ENCODE measurements around the gene OSBPL2. TPM values are rescaled to one million over a fixed set of nuclear protein-coding genes. Genes with fewer than 3 reads are reported as not detected.

Gene OSBPL2
- total RNA-seq, 1 donor from 2014 or later = 39.0 TPM

DNA sequence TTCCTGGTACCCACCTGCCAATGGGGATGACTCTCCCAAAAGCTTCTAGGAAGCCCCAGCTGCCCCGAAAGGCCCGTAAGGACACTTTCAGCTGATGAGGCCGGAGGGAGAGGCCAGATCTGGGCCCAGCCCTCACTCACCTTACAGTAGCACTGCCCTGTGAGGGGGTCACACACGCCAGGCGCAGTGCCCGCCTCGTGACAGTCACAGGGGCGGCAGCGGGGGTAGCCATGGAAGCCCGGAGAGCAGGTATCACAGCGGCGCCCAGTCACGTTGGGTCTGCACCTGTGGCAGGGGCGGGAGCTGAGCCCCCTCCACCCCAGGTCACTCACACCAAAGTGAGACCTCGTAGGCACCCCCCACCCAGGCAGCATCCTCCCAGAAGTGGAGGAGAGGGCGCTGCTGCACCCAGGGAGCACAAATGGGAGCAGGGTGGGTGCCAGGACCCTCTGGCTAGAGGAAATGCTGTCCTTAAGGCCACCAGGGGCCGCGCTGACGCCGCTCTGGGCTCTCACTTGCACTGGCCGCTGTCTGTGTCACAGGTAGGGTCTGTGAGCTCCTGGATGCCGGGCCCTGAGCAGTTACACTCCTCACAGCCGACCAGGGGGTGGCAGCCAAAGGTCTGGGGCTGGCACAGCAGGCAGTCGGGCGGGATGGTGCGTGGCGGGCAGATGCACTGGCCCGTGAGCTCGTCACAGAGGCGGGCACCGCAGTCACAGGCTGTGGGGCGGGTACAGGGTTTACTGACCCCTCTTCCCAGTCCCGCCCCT lies 89.6 kb downstream of the OSBPL2 start:
- DNase-seq = no peak

- DNase-seq = no peak
Observed at GRCh38 chr20:62328684-62329388, 90.5 kb downstream of the OSBPL2 start.

DNA sequence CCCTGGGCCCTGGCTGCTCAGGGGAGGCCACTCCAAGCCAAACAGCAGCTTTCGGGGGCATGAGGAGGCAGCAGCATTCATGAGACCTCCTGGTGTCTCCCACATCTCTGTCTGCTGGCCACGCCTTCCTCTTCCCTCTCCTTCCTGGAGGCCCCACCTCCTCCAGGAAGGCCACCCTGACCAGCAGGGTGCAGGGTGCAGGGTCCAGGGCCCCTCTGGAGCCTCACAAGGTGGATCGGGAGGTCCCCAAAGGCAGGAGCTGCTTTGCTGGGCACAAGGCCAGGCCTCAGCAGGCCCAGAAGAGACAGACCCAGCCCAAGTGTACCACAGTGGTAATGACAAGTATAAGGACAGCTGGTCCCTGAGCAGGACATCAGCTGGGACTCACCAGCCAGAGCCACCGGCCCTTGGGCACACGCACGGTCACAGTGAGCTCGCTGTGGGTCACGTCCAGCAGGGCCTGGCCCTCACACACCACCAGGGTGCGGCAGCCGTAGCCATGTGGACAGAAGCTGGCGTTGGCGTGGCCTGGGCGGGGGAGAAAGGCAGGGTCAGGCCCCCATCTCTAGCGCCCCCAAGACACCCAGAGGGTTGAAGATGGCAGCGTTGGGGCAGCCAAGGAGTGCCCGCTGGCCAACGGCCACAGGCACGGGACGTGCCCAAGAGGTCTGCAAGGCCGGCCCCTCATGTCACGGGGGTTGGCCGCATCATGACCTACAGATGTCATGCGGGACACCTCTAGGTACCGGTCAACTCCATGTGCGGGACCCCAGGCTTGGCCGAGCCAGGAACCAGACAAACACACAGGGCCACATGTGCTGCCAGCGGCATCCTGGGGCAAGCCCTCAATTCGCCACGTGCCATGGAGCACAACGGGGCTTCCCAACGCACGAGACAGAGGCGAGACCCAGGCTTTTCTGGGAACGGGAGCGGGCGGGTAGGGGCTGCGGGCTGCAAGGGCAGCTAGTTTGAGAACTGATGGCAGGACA lies 91.4 kb downstream of the OSBPL2 start:
- no peak for DNase-seq

DNA sequence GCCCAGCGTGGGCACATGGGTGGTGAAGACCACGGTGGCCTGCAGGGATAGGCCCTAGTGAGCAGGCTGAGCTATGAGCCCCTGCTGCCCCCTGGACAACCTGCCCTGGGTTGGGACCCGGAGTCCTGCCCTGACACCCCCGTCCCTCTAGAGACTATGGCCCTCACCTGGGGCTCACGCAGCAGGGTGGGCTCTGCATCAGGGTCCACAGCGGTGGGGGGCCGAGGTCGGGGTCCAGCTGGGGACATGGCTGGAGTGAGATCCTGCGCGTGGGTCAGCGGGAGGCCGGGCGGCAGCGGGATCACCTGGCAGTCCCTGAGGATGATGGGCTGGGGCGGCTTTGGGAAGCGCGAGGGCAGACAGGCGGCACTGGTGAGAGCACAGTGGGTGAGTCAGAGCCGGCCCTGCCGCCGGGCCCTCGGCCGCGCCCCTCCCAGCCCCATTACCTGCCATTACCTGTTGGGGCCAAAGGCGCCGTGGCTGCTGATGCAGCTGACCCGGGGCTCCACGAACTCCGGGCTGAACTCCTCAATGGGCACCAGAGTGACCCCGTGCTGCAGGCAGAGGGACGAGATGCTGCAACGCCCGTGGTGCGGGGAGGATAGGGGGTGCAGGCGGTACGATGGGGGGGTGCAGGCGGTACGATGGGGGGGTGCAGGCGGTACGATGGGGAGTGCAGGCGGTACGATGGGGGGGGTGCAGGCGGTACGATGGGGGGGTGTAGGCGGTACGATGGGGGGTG lies 92.4 kb downstream of the OSBPL2 start:
- no peak for DNase-seq

DNA sequence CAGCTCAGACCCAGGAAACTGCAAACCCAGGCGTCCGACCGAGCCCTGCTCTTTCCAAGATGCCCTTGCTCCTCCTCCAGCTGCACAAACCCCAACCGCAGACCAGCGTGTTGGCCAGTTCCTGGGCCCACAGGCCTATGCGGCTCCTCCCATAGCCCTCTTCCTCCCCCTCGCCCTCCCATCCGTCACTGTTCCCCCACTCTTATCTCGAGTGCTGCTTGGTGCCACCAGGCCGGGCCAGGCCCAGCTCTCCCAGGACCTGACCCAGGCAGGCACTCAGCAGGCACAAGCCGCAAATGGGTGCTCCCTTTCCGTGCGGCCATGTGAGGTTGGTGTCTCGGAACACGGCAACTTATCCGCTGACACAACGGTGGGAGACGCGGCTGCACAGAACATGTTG lies 93.0 kb downstream of the OSBPL2 start:
- no peak for DNase-seq

DNA sequence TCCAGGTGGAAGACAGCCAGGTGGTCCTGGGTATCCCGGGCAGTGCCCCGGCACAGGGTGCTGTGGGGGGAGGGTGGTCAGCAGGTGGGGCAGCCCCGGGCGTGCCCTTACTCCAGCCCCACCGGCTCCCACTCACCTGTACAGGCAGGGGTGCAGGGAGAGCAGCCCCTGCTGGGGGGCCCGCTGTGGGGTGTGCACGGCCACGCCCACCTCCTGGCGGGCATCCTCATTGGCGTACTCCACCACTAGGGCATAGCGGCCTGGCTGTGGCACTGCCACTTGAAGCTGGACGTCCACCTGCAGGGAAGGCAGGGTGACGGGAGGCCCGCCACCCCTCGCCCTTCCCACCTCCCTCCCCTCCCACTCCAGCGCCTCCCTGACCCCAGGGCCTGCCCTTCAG lies 94.1 kb downstream of the OSBPL2 start:
- DNase-seq = no peak

DNA sequence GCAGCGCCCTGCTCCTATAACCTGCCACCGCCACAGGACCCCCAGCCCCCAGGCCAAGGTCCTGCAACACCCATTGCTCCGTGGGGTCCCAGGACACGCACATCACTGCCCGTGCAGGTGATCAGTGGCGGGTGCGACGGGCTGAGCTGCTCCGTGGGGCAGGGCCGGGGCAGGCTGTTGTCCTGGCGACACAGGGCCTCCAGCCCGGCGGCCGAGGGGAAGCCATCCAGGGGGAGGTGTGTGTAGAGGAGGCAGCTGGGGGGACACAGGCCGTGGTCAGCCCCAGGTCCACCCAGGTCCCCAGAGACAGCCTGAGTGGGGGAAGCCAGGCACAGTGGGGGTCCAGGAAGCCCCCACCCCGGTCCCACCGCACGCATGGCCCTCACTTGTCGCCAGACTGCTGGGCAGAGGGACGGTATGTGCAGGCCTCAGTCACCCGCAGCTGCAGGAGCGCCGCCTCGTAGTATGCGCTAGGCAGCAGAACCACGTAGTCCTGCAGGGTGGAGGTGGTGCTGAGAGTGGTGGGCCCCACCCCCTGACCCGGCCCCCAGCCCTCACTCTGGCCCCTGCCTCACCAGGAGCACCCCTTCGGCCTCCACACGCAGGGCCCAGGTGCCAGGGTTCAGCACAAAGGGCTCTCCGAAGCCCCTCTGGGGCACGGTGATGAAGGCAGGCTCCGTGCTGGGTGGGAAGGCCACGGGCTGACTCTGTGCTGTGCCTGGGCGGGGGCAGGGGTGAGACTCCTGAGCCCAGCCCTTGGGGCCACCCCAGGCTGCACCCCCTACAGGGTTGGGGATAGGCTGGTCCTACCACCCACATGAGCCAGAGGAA lies 94.9 kb downstream of the OSBPL2 start:
- DNase-seq = no peak

DNA sequence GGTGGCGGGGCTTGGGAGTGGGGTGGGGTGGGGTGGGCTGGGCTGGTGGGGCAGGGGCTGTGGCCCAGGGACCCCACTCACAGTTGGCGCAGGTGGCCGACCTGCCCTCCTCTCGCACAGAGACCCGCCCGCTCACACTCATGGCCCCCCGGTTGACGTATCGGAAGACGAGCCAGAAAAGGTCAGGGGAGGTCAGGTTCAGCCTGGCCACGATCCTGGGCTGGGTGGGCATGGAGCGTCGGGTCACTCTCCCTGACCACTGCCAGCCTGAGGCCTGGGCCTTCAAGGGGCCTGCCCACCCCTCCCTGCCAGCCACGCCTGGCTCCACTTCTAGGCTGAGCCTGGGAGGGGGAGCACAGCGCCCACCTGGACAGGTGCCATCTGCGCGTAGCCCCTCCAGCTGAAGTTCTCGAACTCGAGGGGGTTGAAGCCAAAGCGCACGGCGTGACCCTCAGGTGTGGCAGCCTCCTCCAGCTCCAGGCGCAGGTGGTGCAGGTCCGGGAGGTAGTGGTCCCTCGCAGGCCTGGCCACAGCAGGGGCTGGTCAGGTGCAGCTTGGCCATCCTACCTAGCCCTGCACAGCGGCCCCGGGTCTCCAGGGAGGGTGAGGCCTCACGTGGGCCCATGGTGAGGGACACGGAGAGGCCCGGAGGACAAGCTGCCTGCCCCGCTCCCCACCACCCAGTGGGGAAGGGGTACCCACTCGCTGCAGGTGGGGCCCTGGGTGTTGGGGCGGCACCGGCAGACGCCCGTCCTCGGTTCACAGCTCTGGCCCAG lies 95.7 kb downstream of the OSBPL2 start:
- DNase-seq = no peak

DNA sequence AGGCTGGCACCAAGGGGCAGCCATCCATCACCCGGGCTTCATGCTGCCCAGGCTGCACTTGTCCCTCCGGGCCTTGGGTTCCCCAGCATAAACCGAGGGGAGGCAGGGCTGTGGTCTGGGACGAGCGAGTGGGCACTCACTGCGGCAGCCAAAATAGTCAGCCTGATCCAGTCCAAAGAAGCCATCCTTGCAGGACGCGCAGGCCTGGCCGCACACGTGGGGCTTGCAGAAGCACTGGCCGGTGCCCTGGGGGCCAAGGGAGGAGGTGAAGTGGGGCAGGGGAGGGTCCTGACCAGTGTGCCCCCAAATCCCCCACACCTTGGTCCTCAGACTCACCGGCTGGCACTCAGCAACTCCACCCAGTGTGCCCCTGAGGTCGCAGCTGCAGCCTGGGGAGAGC lies 96.6 kb downstream of the OSBPL2 start:
- no peak for DNase-seq

- no peak for DNase-seq
Observed at GRCh38 chr20:62335532-62335931, 97.2 kb downstream of the OSBPL2 start.

DNA sequence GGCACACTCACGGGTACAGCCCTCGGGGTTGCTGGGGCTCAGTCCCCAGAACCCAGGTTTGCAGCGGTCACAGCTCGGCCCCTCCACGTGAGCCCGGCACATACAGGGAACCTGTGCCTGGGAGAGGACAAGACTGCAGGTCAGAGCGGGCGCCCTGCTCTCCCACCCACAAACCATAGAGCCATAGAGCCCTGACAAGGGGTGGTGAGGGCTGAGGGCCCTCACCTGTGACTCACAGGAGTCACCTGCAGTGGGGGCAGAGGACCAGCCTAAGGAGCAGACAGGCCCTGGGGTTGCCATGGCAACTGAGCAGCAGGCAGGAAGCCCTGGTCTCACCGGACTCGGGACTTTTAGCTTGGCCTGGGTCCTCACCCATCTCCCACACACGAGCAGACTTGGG lies 98.0 kb downstream of the OSBPL2 start:
- DNase-seq = no peak

DNA sequence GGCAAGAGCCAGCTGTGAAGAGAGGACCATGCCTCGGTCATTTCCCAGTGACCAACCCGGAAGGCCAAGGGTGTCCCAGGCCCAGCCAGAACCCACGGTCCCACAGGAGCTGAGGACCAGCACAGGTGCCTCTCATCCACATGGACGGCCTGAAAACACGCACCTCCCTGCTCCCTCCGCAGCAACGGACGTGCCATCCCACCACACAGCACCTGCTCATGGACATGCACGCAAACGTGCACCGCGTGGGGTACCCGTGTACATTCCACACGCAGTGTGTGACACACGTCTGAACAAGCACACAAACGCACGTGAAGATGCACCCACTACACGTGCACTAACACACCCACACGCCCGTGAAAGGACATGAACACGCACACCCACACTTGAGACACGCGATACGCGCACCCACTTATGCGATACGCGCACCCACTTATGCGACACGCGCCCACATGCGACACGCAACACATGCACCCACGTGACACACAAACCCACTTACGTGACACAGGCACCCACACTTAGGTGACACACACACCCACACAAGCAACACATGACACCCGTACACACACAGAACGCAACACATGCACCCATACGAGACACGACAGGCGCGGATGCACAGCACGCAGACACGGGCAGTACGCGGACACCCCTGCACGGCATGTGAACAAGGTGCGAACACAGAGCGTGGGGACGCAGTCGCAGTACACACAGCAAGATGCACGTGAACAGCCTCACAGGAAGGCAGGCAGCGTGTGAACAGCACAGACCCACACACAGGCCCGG lies 98.6 kb downstream of the OSBPL2 start:
- DNase-seq = no peak

DNA sequence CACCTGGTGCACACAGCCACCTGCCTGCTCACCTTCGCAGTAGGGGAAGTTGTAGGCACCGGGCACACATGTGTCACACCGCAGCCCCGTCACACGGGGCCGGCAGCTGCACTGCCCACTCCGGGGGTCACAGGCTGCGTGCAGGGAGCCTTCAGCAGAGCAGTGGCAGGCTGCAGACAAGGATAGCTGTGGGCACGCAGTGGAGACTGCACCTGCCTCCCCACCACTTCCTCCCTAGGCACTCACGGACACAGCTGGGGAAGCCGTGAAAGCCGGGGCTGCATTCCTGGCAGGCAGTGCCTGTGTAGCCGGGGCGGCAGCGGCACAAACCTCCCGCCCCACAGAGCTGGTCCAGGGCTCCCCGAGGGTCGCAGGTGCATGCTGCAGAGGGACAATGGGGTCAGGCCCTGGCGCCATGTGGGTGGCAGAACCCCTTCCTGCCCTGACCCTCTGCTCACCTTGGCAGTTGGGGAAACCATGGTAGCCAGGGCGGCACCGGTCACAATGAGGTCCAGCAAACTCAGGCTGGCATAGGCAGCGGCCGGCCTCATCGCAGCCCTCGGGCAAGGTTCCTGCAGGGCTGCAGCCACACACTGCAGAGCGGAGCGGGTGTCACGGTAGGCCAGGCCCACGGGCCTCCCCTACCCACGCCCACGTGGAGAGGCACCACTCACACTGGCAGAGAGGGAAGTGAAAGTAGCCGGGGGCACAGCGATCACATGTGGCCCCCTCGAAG lies 99.4 kb downstream of the OSBPL2 start:
- DNase-seq = no peak

DNA sequence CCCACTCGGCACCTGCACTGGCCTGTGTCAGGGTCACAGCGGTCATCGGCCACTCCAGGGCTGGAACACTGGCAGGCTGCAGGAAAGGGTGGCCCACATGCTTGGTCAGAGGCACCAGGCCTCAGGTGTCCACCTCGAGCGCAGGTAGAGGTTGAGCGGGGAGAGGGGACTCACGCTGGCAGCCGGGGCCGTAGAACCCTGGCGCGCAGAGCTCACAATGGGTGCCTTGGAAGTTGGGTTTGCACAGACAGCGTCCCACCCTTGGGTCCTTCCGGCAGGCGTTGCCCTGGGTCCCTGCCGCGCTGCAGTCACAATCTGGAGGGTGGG lies 99.9 kb downstream of the OSBPL2 start:
- no peak for DNase-seq

- DNase-seq = no peak
Observed at GRCh38 chr20:62339647-62340062, 101.3 kb downstream of the OSBPL2 start.

DNA sequence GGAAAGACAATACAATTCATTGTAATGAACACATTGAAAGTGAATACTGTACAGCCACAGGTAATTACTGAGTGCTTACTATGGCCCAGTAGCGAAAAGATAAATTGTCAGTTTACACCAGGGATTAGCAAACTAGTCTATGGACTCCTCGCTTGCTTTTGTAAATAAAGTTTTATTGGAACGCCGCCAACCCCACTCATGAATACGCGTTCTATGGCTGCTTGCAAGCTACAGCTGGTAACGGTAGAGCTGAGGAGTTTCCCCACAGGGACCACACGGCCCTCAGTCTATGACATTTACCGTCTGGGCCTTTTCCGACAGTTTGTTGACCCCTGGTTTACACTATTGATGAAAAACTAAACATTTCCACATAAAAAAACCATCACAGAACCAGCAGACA lies 104.6 kb downstream of the OSBPL2 start:
- no peak for DNase-seq

- DNase-seq = no peak
Observed at GRCh38 chr20:62344092-62344491, 105.8 kb downstream of the OSBPL2 start.

GRCh38 chr20:62344782-62345181 lies 106.5 kb downstream of the OSBPL2 start:
- DNase-seq = no peak

Measured in skin of body (tissue), 2 donors.